ENCODE data around the gene ETV7. TPM values are rescaled to one million over a fixed set of nuclear protein-coding genes. Genes with fewer than 3 reads are reported as not detected.

ETV7 gene
- total RNA-seq, 4 donors from 2014 or later, result 14.3 to 30.0 (median 15.0) TPM

- intact Hi-C loops (cut with DNase I; ENCODE audit: low total_unique reads), result no loop called here
- DNase-seq (ENCODE audit: low spot score in 2 of 2), result no peak
- no peak for TF ChIP-seq CTCF (IDR thresholded peaks at IDR 0.05)
- no peak overlapping the region for H3K4me3 ChIP-seq (ENCODE audit: low read depth, poor library complexity, severe bottlenecking)
- WGBS, 2 donors, result 75 to 77% methylated on average over 14 of the region's 14 CpGs
These were observed 52.5 kb downstream of the ETV7 start for GRCh38 chr6:36334832-36335459.

- no peak overlapping the region for H3K4me3 ChIP-seq (ENCODE audit: low read depth, poor library complexity, severe bottlenecking)
- no peak for DNase-seq (ENCODE audit: low spot score in 2 of 2)
- intact Hi-C loops (cut with DNase I; ENCODE audit: low total_unique reads), result no loop called here
- TF ChIP-seq POLR2A (IDR thresholded peaks at IDR 0.05) (no peak), CTCF (IDR thresholded peaks at IDR 0.05) (no peak)
- 38 to 45% methylated on average over 20 of the region's 20 CpGs for WGBS, 2 donors
These were observed 53.3 kb downstream of the ETV7 start for GRCh38 chr6:36333931-36334725.

- H3K4me3 ChIP-seq (ENCODE audit: low read depth, poor library complexity, severe bottlenecking), result no peak overlapping the region
- TF ChIP-seq CTCF (IDR thresholded peaks at IDR 0.05), result no peak
- no peak for TF ChIP-seq POLR2A (IDR thresholded peaks at IDR 0.05)
- WGBS, 2 donors, result 58 to 63% methylated on average over 8 of the region's 8 CpGs
- DNase-seq (ENCODE audit: low spot score in 2 of 2), result no peak
- intact Hi-C loops (cut with DNase I; ENCODE audit: low total_unique reads), result no loop called here
These were observed 54.1 kb downstream of the ETV7 start for GRCh38 chr6:36333171-36333895.

GRCh38 chr6:36331381-36331780 lies 56.1 kb downstream of the ETV7 start:
- no peak for DNase-seq (ENCODE audit: low spot score in 2 of 2)
- TF ChIP-seq CTCF (IDR thresholded peaks at IDR 0.05) (no peak), POLR2A (IDR thresholded peaks at IDR 0.05) (no peak)
- no peak overlapping the region for H3K4me3 ChIP-seq (ENCODE audit: low read depth, poor library complexity, severe bottlenecking)
- WGBS, 2 donors, result 85 to 86% methylated on average over 6 of the region's 6 CpGs
- intact Hi-C loops (cut with DNase I; ENCODE audit: low total_unique reads), result no loop called here

DNA sequence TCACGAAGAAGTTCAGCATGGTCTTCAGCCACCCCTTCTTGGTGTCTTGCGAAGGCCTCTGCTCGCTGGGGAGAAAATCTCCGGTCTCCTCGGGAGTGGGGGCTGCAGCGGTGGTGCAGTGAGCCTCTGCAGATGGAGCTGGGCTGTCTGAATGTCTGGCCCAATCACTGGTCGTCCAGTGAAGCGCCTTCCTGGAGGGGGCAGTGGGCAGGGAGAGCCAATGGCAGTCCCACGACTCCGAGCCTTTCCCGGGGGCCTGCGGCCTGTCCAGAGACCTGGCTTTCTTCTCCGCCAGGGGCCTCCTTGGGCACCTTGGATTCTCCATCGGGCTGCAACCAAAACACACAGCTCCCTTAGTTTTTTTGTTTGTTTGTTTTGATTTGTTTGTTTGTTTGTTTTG lies 57.1 kb downstream of the ETV7 start:
- no peak for TF ChIP-seq CTCF (IDR thresholded peaks at IDR 0.05)
- no peak for DNase-seq (ENCODE audit: low spot score in 2 of 2)
- 90 to 91% methylated on average over 14 of the region's 14 CpGs for WGBS, 2 donors
- no peak overlapping the region for H3K4me3 ChIP-seq (ENCODE audit: low read depth, poor library complexity, severe bottlenecking)
- intact Hi-C loops (cut with DNase I; ENCODE audit: low total_unique reads), result no loop called here

Data from lower leg skin (tissue), 4 donors.